HG02763 (cell line): ENCODE results near the gene ZNF341.
"Not testable (repeated sequence)": the region's sequence is repeated elsewhere in the genome, so short reads cannot be mapped to it uniquely, and the experiment has no call there.

Experiments
- ATAC-seq: cut with Tn5 transposase; IDR thresholded peaks from one replicate; pipeline ENCODE4 v1.9.1; 2021; ENCODE audit warnings: mild to moderate bottlenecking, moderate library complexity; ENCODE audit not compliant: unreplicated experiment

ZNF341 gene

DNA sequence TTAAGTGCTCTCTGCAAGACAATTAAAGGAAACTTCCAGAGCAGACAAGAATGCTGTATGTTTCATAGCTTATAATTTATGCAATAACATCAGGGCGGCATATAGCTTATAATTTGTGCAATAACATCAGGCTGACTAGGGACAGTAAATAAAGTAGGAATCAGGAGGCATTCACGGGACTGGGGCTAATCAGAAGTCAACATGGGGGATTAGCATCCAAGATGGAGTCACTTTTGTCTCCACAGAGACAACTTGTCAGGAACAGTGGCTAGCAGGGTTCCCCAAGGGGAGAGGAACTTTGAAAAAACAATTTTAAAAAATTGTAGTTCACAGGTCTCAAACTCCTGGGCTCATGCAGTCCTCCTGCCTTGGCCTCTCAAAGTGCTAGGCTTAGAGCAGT lies 3.3 kb upstream of the ZNF341 start:
- no peak for ATAC-seq

DNA sequence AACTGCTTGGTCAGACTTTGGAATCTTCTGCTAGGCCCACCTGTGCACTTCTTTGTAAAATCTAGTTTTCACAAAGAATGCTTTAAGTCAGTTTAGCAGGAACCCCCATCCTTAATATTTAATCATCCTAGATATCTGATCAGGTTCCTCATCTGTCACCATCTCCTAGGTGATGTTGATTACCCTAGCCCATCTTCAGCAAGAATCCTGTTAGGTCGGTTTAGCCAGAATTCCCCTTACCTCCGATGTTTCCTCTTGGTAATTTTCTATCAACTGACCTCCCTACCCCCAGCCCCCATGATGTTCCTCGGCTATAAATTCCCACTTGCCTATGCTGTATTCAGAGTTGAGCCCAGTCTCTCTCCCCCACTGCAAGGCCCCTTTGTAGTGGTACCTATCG lies 2.7 kb upstream of the ZNF341 start:
- no peak for ATAC-seq

DNA sequence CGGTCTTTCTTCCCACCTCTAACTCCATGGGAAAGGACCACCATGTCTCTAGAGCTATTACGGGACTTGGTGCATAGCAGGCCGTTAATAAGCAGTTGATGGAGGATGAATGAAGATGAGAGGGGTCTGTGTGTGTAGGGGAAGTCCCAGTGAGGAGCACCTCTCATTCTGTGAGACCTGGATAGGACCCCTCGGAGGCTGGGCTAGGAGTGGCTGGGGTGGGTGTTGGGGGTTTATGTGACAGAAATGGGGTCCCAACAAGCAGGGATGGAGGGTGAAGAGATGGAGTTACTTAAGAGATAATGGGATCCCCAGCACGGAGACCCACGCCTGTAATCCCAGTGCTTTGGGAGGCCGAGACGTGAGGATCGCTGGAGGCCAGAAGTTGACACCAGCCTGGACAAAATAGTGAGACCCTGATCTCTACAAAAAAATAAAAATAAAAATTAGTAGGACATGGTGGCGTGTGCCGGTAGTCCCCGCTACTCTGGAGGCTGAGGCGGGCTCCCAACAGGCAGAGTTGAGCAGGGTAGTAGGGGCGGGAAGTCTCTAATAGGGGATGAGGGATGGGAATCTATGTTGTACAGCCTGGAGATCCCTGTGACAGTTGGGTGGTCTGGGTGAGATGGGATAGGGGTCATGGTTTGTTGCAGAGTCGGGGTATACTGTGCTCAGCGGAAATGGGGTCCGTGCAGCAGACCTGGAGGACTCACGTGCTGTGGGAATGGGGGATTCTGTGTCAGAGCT lies 677 bp upstream of the ZNF341 start:
- ATAC-seq, result no peak

DNA sequence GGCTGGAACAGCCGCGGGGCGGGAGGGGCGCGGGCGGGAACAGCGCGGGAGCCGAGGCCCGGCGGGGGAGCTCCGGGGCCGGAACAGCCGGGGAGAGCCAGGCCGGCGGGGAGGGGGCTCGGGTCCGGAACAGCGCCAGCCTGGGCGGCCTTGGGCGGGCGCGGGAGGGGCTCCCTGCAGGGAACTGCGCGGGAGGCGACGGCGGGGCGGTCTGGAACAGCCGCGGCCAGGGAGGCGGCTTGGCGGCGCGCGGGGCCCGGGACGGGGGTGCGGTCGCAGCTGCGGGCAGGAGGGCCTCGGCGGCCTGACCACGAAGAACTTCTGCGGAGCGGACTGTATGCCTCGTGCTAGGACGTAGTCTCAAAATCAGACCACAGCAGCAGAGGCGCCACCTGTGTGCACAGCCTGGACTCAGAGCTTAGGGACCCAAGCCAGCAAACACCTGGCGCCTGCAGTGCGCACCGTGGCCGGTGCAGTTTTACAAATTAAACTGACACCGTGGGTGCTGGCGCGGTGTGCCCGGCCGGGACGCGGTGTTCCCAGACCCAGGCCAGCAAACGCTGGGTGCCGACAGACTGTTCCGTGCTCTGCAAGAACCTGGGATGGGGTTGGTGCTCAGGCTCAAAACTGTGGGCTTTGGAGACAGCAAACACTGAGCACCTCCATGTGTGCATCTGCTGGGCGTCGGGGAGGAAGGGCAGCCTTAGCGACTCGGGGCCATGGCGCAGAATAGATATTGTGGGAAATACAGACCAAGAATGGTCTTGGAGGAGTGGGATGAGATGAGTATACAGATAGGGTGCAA lies 572 bp downstream of the ZNF341 start:
- peak; percentile 39 for ATAC-seq

DNA sequence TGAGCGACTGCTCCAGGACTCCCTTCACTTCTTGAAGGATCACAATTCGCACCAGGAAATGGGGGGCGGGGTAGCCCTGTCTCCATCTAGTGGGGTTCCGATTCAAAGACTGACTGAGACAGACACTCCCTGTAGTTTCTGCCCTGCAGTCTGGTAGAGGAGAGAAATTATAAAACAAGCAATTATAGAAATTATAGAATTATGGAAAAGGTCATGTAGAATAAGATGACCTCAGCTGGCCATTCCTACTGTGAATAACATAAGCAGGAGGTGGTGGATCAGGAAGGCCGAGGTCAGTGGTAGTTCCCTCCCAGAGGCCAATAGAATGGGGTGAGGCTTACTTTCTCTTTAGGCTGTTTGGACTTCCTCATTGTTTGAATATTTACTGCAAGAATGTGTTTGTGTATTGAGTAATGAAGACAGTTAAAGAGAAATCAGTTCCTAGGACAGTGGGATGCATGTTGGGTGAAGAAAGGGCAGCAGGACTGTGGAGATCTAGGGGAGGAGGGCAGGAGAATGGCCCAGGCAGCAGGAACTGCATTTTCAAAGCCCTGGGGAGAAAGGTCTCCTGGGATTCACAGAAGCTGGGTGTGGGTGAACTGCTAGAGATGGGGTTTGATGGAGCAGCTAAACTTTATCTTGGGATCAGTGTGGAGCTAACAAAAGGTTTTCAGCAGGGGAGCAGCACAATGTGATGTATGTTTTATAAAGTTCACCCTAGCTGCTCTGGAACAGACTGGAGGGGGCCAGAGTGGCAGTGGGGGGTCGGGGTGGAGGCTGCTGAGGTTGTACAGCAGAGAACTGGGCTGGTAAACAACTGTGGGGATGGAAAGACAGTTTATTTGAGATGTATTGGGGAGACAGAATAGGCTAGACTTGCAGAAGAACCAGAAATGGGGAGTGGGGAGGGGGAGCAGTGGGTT lies 2.1 kb downstream of the ZNF341 start:
- no peak for ATAC-seq

DNA sequence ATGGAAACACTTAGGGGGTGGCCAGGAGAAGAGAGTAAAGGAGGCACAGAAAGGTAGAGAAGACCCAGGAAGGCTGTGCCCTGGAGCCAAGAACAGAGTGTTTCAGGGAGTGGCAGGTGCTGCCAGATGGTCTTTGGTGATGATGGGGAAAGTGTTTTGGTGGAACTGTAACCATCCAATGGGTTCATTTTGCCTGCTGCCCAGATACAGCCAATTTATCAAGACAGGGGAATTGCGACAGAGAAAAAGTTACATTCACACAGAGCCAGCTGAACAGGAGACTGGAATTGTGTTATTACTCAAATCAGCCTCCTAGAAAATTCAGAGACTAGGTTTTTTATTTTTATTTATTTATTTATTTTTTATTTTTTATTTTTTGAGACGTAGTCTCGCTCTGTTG lies 5.2 kb downstream of the ZNF341 start:
- no peak for ATAC-seq

DNA sequence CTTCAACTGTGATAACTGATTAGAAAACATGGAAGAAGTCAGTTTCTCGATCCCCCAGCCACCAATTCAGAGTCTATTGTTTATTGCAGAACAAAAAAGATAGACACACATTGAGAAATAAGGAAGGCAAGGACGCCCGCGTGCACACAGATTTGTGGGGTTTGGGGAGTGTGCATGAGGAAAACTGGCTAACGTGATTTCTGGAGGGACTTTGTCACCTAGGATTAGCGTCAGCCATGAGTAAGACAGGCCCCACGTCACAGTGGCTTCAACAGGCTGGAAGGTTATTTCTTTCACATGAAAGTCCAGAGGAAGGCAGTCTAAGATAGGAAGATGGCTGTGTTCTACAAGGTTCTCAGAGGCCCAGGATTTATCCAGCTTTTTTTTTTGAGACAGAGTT lies 7.7 kb downstream of the ZNF341 start:
- no peak for ATAC-seq

DNA sequence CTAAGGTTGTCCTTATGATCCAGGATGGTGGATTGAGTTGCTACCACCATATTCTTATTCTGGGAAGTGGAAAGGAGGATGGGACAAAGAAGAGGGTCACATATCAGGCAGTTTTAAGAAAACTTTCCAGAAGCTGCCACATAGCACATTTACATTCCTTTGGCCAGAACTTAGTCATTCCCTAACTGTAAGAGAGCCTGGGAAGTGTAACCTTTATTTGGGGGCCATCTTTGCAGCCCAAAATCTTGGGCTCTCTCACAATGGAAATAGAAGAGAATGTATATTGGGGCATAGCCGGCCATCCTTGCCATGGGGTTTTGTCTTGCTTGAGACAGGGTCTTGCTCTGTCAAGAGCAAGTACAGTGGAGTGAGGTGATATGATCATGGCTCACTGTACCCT lies 8.4 kb downstream of the ZNF341 start:
- ATAC-seq, result no peak

DNA sequence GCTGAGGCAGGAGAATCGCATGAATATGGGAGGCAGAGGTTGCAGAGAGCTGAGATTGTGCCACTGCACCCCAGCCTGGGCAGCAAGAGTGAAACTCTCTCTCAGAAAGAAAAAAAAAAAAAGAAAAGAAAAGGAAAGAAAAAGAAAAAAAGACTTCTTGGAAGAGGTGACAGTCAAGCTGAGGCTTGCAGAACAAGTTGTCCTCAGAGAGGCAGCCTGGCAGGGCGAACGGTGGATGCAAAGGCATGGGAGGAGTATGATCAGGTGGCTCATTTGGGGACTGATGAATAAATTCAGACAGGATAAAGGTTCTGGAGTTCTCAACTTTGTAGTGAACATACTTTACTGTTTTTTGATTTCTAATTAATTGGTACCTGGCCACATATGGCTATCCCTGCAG lies 12.4 kb downstream of the ZNF341 start:
- no peak for ATAC-seq

DNA sequence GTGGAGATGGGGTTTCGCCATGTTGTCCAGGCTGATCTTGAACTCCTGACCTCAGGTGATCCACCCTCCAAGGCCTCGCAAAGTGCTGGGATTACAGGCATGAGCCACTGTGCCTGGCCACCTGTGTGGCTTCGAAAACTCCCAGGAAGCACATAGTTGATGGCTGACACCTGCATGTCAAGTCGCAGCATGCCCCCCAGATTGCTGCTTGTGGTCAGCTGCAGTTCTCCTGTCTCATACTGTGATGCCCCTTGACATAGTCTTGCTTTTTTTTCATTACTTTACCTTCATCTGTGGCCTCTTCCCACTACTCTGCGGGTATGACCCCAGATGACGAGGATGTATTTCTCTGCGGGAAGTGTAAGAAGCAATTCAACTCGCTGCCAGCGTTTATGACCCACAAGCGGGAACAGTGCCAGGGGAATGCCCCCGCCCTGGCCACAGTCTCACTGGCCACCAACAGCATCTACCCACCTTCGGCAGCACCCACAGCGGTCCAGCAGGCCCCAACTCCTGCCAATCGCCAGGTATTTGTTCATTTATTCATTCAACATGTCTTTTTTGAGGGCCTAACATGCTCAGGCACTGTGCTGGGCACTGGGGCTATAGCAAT lies 13.1 kb downstream of the ZNF341 start:
- ATAC-seq, result no peak

DNA sequence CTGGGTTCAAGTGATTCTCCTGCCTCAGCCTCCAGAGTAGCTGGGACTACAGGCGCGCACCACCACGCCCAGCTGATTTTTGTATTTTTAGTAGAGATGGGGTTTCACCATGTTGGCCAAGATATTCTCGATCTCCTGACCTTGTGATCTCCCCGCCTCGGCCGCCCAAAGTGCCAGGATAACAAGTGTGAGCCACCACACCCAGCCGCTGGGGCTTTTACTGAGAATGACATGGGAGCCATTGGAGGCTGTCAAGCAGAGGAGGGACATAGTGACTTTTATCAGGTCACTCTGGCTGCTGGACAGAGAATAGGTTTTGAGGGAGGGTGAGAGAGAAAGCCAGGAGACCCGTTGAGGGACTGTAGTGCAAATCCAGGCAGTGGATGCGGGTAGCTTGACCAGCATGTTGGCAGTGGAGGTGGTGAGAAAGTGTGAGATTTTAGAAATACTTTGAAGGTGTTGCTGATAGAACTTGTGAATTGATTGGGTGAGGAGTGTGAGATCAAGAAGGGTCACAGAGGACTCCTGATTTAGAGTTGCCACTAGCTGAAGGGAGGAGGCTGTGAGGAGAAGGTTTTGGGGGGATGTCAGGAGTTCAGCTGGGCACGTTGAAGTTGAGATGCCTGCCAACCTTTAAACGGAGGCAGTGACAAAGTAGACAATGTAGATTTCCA lies 14.7 kb downstream of the ZNF341 start:
- no peak for ATAC-seq

DNA sequence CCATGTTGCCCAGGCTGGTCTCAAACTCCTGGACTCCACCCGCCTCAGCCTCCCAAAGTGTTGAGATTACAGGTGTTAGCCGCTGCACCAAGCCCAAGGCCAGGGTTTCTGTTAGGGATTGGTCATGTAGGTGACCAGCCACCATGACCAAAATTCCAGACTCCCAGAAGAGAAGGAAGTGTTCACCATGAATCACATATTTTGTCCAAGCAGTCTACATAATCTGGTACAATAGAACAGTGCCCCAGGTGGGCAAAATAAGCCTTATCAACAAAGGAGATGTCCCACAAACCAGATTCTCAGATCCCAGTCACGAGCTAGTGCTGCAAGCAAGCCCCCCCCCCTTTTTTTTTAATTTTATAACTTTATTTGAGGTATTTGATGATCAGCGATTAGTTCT lies 20.0 kb downstream of the ZNF341 start:
- no peak for ATAC-seq

DNA sequence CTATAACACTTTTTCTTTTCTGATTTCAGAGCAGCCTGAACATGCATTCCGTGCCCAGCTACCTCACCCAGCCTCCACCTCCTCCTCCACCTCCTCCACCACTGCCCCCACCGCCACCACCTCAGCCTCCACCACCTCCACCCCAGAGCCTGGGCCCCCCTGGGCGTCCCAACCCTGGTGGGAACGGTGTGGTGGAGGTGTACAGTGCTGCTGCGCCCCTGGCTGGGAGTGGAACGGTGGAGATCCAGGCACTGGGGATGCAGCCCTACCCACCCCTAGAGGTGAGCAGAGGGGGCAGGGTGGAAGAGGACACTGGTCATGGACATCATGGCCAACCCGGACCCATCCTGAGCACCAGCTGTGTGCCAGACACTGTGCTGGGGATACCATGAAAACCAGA lies 21.3 kb downstream of the ZNF341 start:
- no peak for ATAC-seq

DNA sequence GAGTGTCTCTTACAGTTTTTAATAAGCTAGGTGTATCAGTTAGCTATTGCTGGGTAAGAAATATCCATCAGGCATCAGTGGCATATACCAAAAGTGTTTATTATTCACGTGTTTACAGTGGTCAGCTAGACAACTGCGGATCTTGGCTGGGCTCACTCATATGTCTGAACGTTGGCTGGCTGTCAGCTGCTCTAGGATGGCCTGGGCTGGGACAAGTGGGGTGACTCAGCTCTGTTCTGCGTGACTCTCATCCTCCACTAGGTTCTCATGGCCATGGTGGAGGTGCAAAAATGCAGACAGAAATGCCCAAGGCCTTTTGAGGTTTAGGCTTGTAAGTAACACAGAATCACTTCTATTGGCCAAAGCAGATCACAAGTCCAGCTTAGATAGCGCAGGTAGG lies 22.0 kb downstream of the ZNF341 start:
- ATAC-seq, result no peak

DNA sequence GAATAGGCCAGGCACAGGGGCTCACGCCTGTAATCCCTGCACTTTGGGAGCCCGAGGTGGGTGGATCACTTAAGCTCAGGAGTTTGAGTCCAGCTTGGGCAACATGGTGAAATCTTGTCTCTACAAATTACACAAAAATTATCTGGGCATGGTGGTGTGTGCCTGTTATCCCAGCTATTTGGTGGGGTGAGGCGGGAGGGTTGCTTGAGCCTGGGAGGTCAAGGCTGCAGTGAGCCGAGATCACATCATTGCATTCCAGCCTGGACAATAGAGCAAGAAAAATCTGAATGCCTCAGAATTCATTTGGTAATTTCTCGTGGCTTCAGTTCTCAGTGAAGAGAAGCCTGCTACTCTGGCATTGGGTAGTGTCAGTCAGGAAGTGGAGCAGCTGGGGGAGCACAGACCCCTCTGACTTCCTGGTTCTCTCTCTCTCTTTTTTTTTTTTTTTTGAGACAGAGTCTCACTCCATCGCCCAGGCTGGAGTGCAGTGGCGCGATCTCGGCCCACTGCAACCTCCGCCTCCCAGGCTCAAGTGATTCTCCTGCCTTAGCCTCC lies 24.2 kb downstream of the ZNF341 start:
- not testable (repeated sequence) for ATAC-seq

DNA sequence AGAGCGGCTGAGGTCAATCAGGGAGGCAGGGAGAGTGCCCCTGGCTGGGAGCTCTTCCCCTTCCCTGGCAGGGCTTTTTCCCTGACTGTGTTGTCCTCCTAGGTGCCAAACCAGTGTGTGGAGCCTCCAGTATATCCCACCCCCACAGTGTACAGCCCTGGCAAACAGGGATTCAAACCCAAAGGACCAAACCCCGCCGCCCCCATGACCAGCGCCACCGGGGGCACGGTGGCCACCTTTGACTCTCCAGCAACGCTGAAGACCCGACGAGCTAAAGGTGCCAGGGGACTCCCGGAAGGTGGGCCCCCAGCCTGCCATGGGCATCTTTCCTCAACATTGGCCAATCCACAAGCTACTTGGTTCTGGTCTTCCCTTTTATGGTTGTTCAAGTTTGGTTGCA lies 25.2 kb downstream of the ZNF341 start:
- no peak for ATAC-seq

DNA sequence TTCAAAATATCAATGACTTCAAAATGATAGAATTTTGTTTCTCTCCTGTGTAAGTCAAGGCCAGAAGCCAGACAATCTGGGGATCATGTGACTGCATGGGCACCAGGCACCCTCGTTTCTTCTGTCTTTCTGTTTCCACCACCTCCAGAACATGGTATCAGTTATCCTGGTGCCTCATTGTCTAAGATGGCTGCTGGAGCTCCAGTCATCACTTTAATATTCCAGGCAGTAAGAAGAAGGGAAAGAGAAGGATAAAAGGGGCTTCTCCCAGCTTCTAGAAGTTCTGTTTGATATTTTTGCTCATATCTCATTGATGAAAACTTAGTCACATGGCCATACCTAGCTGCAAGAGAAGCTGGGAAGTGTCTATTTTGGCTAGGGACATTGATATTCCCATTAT lies 25.7 kb downstream of the ZNF341 start:
- ATAC-seq, result no peak

DNA sequence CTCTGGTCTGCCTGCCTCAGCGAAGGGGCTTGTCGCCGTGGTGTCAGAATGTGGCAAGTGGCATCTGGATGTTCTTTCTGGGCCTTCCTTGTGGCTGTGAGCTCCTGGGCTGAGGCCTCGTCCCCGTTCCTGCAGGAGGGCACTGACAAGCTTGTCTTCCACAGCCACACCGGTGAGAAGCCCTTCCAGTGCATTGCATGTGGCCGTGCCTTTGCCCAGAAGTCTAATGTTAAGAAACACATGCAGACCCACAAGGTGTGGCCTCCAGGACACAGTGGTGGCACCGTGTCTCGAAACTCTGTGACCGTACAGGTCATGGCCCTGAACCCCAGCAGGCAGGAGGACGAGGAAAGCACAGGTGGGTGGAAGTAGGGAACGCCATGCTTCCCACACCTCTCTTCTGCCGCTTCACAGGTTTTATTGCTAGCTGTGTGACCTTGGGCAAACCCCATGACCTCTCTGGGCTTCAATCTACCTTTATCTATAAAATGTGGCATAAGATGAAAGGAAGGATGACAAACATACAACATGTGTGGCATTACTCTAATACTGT lies 30.0 kb downstream of the ZNF341 start:
- ATAC-seq, result no peak

DNA sequence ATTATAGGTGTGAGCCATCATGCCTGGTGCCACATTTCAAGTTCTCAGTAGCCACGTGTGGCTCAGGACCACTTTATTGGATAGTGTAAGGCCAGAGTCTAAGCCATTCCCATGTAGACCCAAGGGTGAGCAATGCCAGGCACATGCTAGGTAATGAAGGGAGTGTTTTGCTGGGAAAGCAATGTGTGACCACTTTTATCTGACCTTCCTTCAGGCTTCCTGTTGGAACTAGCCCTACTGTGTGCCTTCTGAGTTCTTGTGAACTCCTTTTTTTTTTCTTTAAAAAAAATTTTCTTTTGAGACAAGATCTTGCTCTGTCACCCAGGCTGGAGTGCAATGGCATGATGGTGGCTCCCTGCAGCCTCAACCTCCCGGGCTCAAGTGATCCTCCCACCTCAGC lies 33.3 kb downstream of the ZNF341 start:
- no peak for ATAC-seq

DNA sequence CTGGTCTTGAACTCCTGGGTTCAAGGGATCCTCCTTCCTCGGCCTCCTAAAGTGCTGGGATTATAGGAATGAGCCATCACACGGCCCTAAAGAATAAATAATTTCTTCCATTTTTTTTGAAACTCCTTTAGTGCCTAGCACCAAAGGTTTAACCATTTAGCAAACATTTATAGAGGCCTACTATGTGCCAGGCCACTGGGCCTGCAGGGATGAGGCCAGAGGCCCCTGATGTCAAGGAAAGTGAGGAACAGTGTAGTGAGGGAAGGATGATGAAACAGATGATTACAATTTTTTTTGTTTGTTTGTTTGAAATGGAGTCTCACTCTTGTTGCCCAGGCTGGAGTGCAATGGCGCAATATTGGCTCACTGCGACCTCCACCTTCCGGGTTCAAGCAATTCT lies 33.8 kb downstream of the ZNF341 start:
- ATAC-seq, result no peak
